IMR-90 (cell line): Measurements from ENCODE around the gene TSPAN17. TPM values are rescaled to one million over a fixed set of nuclear protein-coding genes. Genes with fewer than 3 reads are reported as not detected.

Experiments
- ATAC-seq: fragments of 200-7000 bp; cut with Tn5 transposase; 2 replicates; pipeline ENCODE4 v1.9.1; 2020; ENCODE audit warnings: low read depth, mild to moderate bottlenecking, moderate library complexity
- BruUV-seq: library from RNA; stranded (reverse); fragments of 400-500 nt; replicated peaks from 2 replicates; lab custom pipeline; 2021; lab: Mats Ljungman, UMichigan
- CTCF ChIA-PET: fragments of 300-600 bp; formaldehyde crosslinking; extraction: SDS; loops from one replicate; lab custom pipeline; 2021; ENCODE audit warnings: antibody characterized with exemption; lab: Yijun Ruan, JAX
- POLR2A ChIA-PET: fragments of 300-600 bp; sonication (Branson Sonifier 250); formaldehyde crosslinking; loops from one replicate; lab custom pipeline; 2022; ENCODE audit warnings: antibody characterized with exemption; ENCODE audit not compliant: unreplicated experiment; lab: Charles Lee
- DNase-seq: peaks from one replicate; pipeline ENCODE4 v3.0.0; 2013
- H2AFZ ChIP-seq: replicated peaks from 2 replicates; pipeline ENCODE3; 2013; ENCODE audit warnings: low read length, mild to moderate bottlenecking; ENCODE audit not compliant: poor library complexity
- H2AK5ac ChIP-seq: 2 replicates; pipeline ENCODE4 v1.6.1; 2013; ENCODE audit warnings: low read depth, low read length, inconsistent platforms
- H2AK9ac ChIP-seq: replicated peaks from 2 replicates; pipeline ENCODE3; 2013; ENCODE audit warnings: mild to moderate bottlenecking, low read depth, low read length, moderate library complexity; ENCODE audit not compliant: poor library complexity
- H2BK120ac ChIP-seq: 2 replicates; pipeline ENCODE4 v1.6.1; 2013; ENCODE audit warnings: low read depth, low read length, inconsistent platforms
- H2BK15ac ChIP-seq: 3 replicates; pipeline ENCODE4 v1.6.1; 2013; ENCODE audit warnings: low read depth, low read length, inconsistent platforms
- H2BK20ac ChIP-seq: 2 replicates; pipeline ENCODE4 v1.6.1; 2013; ENCODE audit warnings: low read depth, mild to moderate bottlenecking, inconsistent platforms, low read length, moderate library complexity
- H2BK5ac ChIP-seq: 2 replicates; pipeline ENCODE4 v1.6.1; 2013; ENCODE audit warnings: mild to moderate bottlenecking, low read depth, low read length, inconsistent platforms; ENCODE audit not compliant: poor library complexity, severe bottlenecking
- H3K14ac ChIP-seq: replicated peaks from 2 replicates; pipeline ENCODE4 v1.6.1; 2013; ENCODE audit warnings: low read depth, low read length, inconsistent platforms
- H3K18ac ChIP-seq: 2 replicates; pipeline ENCODE4 v1.6.1; 2013; ENCODE audit warnings: low read depth, low read length, control low read depth
- H3K23ac ChIP-seq: 2 replicates; pipeline ENCODE4 v1.6.1; 2013; ENCODE audit warnings: low read depth, low read length, inconsistent platforms
- H3K27ac ChIP-seq: 2 replicates; pipeline ENCODE4 v1.5.1; 2013; ENCODE audit warnings: mild to moderate bottlenecking, control low read depth, low read length; ENCODE audit not compliant: insufficient read depth
- H3K27me3 ChIP-seq: 2 replicates; pipeline ENCODE4 v1.6.1; 2013; ENCODE audit warnings: low read length; ENCODE audit not compliant: control insufficient read depth, insufficient read depth
- H3K36me3 ChIP-seq: 2 replicates; pipeline ENCODE4 v1.6.1; 2013; ENCODE audit warnings: low read length, mixed read lengths; ENCODE audit not compliant: control insufficient read depth, insufficient read depth
- H3K4ac ChIP-seq: 2 replicates; pipeline ENCODE4 v1.6.1; 2013; ENCODE audit warnings: low read depth, low read length, inconsistent platforms
- H3K4me1 ChIP-seq: 2 replicates; pipeline ENCODE4 v1.6.1; 2013; ENCODE audit warnings: low read length, mixed read lengths; ENCODE audit not compliant: control insufficient read depth, insufficient read depth
- H3K4me2 ChIP-seq: 2 replicates; pipeline ENCODE4 v1.6.1; 2013; ENCODE audit warnings: low read depth, mild to moderate bottlenecking, control low read depth, low read length, moderate library complexity
- H3K4me3 ChIP-seq: 2 replicates; pipeline ENCODE4 v1.5.1; 2013; ENCODE audit warnings: low read depth, mild to moderate bottlenecking, control low read depth, low read length, moderate library complexity; ENCODE audit not compliant: insufficient read depth
- H3K56ac ChIP-seq: 2 replicates; pipeline ENCODE4 v1.6.1; 2013; ENCODE audit warnings: low read length, inconsistent platforms; ENCODE audit not compliant: insufficient read depth; ENCODE audit errors: extremely low read depth
- H3K79me1 ChIP-seq, 2 experiments: 2 replicates each; pipeline ENCODE4 v1.6.1; 2013; ENCODE audit warnings: low read length in 2 of 2, inconsistent platforms in 1 of 2, low read depth in 1 of 2
- H3K9ac ChIP-seq: 2 replicates; pipeline ENCODE4 v1.6.1; 2013; ENCODE audit warnings: low read depth, low read length, control low read depth
- H3K9me1 ChIP-seq: 2 replicates; pipeline ENCODE4 v1.6.1; 2013; ENCODE audit warnings: low read length, inconsistent platforms; ENCODE audit not compliant: insufficient read depth
- H3K9me3 ChIP-seq: 2 replicates; pipeline ENCODE4 v1.6.1; 2013; ENCODE audit warnings: low read length; ENCODE audit not compliant: control insufficient read depth, insufficient read depth
- H4K20me1 ChIP-seq: 2 replicates; pipeline ENCODE4 v1.6.1; 2013; ENCODE audit warnings: low read length, inconsistent platforms; ENCODE audit not compliant: insufficient read depth
- H4K5ac ChIP-seq: 2 replicates; pipeline ENCODE4 v1.6.1; 2013; ENCODE audit warnings: mild to moderate bottlenecking, low read depth, low read length, control low read depth
- H4K8ac ChIP-seq, 2 experiments: 2 replicates each; pipeline ENCODE4 v1.6.1; 2013; ENCODE audit warnings: low read depth in 2 of 2, low read length in 2 of 2, control low read depth in 1 of 2, inconsistent platforms in 1 of 2
- H4K91ac ChIP-seq: 2 replicates; pipeline ENCODE4 v1.6.1; 2013; ENCODE audit warnings: low read depth, low read length, inconsistent platforms; ENCODE audit not compliant: insufficient read depth
- CEBPB ChIP-seq: IDR thresholded peaks from 2 replicates; pipeline ENCODE4 v1.6.1; 2012; ENCODE audit warnings: low read depth, low read length, improper control_type of control experiment
- MAZ ChIP-seq: IDR thresholded peaks from 2 replicates; pipeline ENCODE4 v1.6.1; 2012; ENCODE audit warnings: low read depth, mild to moderate bottlenecking, low read length, improper control_type of control experiment, moderate library complexity, borderline replicate concordance
- NFE2L2 ChIP-seq: fragments of 150-350 bp; IDR thresholded peaks from 2 replicates; pipeline ENCODE4 v1.6.1; 2016; ENCODE audit warnings: low read depth, mild to moderate bottlenecking, low read length
- RAD21 ChIP-seq: IDR thresholded peaks from 2 replicates; pipeline ENCODE4 v1.6.1; 2012; ENCODE audit warnings: low read length, improper control_type of control experiment
- WGBS, 2 experiments: methylation state at CpG; one replicate each; pipeline versions ENCODE4 v1.1.5 to v1.1.7; 2013; ENCODE audit warnings: missing lambda C conversion rate in 2 of 2; ENCODE audit not compliant: insufficient read length in 1 of 2; ENCODE audit errors: extremely low coverage in 2 of 2; 5-methylcytosine and 5-hydroxymethylcytosine counted together
- dilution Hi-C: fragments of 300-500 bp; cut with HindIII; formaldehyde crosslinking; loops from one replicate; pipeline ENCODE4 v1.14.3; 2018; ENCODE audit warnings: low sequenced_read_pairs; ENCODE audit not compliant: unreplicated experiment
- in situ Hi-C: fragments of 300-500 bp; cut with MboI; formaldehyde crosslinking; loops from 3 replicates; pipeline ENCODE4 v1.14.3; 2019; ENCODE audit warnings: low sequenced_read_pairs, inconsistent platforms, mixed read lengths
- intact Hi-C: fragments of 100-400 bp; cut with micrococcal nuclease; formaldehyde crosslinking; loops from 2 replicates; pipeline ENCODE4 v1.10.0; 2022
- polyA plus RNA-seq, 3 experiments: library from polyadenylated mRNA; depleted of rRNA; stranded (reverse); fragments of >200 nt; gene quantifications; 2 replicates each; pipeline ENCODE4 v1.2.3, GENCODE V29; 2012; ENCODE audit warnings: low replicate concordance in 1 of 3
- total RNA-seq: library from RNA; depleted of rRNA; stranded (reverse); fragments of >200 nt; gene quantifications from 2 replicates; pipeline ENCODE4 v1.2.3, GENCODE V29; 2012
- TF ChIP-seq, protein P1 (sequence below): conservative IDR thresholded peaks from 2 replicates; pipeline ENCODE4 v1.5.1; 2012; ENCODE audit warnings: mild to moderate bottlenecking, low read depth, low read length, improper control_type of control experiment

The TSPAN17 gene
- total and polyA plus RNA-seq, 2 of the 4 experiments (the other 2 are of a cell fraction): 34.2 to 41.6 TPM

DNA sequence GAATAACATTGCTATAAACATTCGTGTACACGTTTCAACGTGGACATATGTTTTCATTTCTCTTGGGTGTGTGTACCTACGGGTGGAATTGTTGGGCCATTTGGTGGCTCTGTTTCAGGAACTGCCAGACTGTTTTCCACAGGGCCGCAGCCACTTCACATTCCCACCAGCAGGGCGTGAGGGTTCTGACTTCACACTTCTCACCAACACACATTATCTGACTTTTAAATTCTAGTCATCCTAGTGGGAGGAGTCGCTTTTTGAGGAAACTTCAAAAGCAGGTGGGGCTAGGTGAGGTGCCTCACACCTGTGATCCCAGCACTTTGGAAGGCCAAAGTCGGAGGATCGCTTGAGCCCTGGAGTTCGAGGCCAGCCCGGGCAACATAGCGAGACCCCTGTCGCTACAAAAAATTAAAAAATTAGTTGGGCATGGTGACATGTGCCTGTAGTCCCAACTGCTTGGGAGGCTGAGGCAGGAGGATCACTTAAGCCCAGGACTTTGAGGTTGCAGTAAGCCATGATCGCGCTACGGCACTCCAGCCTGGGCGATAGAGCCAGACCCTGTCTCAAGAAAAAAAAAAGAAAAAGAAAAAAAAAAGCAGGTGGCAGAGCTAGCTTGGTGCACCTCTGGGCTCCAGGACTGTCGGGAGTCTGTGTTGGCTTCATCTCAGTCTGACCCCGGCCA is 28.5 kb downstream of the TSPAN17 start:
- no peaks in the 10 kb centered on the region for H4K20me1 ChIP-seq
- no peaks in the 10 kb centered on the region for H3K9me1 ChIP-seq
- no peak overlapping the region for H2AK5ac ChIP-seq
- H2BK20ac ChIP-seq: no peak overlapping the region
- ChIA-PET CTCF (interaction anchor here (0.6 to 1.5 kb wide), 2 partner anchors 11 to 15 kb away, joined by 5 to 6 read pairs; no protein-coding TSS in a partner anchor), POLR2A (no interaction called here)
- H4K8ac ChIP-seq: no peak overlapping the region
- ATAC-seq (peak; percentile 51; the same call in 1 of the 2 replicates), DNase-seq (no peak)
- no peak for TF ChIP-seq CEBPB
- no peak for TF ChIP-seq NFE2L2
- TF ChIP-seq MAZ: no peak
- TF ChIP-seq, protein P1, sequence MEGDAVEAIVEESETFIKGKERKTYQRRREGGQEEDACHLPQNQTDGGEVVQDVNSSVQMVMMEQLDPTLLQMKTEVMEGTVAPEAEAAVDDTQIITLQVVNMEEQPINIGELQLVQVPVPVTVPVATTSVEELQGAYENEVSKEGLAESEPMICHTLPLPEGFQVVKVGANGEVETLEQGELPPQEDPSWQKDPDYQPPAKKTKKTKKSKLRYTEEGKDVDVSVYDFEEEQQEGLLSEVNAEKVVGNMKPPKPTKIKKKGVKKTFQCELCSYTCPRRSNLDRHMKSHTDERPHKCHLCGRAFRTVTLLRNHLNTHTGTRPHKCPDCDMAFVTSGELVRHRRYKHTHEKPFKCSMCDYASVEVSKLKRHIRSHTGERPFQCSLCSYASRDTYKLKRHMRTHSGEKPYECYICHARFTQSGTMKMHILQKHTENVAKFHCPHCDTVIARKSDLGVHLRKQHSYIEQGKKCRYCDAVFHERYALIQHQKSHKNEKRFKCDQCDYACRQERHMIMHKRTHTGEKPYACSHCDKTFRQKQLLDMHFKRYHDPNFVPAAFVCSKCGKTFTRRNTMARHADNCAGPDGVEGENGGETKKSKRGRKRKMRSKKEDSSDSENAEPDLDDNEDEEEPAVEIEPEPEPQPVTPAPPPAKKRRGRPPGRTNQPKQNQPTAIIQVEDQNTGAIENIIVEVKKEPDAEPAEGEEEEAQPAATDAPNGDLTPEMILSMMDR: peak; percentile 39
- no peak for TF ChIP-seq RAD21
- H3K56ac ChIP-seq: no peak overlapping the region
- H3K4me3 ChIP-seq: no peak overlapping the region
- no peak overlapping the region for H3K9ac ChIP-seq
- no peak overlapping the region for H3K14ac ChIP-seq
- no peak overlapping the region for H3K4ac ChIP-seq
- H3K23ac ChIP-seq: no peak overlapping the region
- H3K4me1 ChIP-seq: no peaks in the 10 kb centered on the region
- no peak overlapping the region for H3K4me2 ChIP-seq
- H3K36me3 ChIP-seq: no peaks in the 10 kb centered on the region
- in situ Hi-C loops: no loop called here
- BruUV-seq: no TSS peak
- dilution Hi-C loops: no loop called here
- no peak overlapping the region for H4K5ac ChIP-seq
- no peak overlapping the region for H2AFZ ChIP-seq
- H3K18ac ChIP-seq: no peak overlapping the region
- H3K27me3 ChIP-seq: peaks cover 47% of the 10 kb centered on the region
- H2BK5ac ChIP-seq: no peak overlapping the region
- WGBS, 2 experiments: 76% methylated on average over 9 of the region's 19 CpGs; no CpG with 5 or more reads in 1 of the 2 experiments
- intact Hi-C loops: no loop called here
- H4K91ac ChIP-seq: no peak overlapping the region
- H3K79me1 ChIP-seq: no peaks in the 10 kb centered on the region
- H2BK120ac ChIP-seq: no peak overlapping the region
- H3K9me3 ChIP-seq: no peaks in the 10 kb centered on the region
- H3K27ac ChIP-seq: no peak overlapping the region
- H2BK15ac ChIP-seq: no peak overlapping the region
- H2AK9ac ChIP-seq: peak overlapping the region; percentile 50
